Neural cell (in vitro differentiated cells): ENCODE measurements around the gene CTNNBL1. TPM values are rescaled to one million over a fixed set of nuclear protein-coding genes. Genes with fewer than 3 reads are reported as not detected.

Source experiments
- H2AFZ ChIP-seq: fragments of 200-600, 300-800 bp; sonication (generic), shearing (Covaris generic); 2 replicates; pipeline ENCODE4 v1.6.0; 2014; ENCODE audit warnings: low read depth, mild to moderate bottlenecking, antibody characterized with exemption, low read length, moderate library complexity
- H3F3A ChIP-seq: fragments of 200-600 bp; shearing (Covaris generic); 2 replicates; pipeline ENCODE4 v1.6.1; 2016; ENCODE audit warnings: mild to moderate bottlenecking, moderate library complexity, mixed read lengths, antibody characterized with exemption, low read length; ENCODE audit not compliant: insufficient read depth, poor library complexity, severe bottlenecking
- H3K27ac ChIP-seq: fragments of 200-600, 300-800 bp; sonication (generic), shearing (Covaris generic); 2 replicates; pipeline ENCODE4 v1.5.1; 2014; ENCODE audit warnings: mild to moderate bottlenecking, low read length, moderate library complexity
- H3K27me3 ChIP-seq: fragments of 300-800, 200-600 bp; sonication (generic), shearing (Covaris generic); 2 replicates; pipeline ENCODE4 v1.6.0; 2014; ENCODE audit warnings: mild to moderate bottlenecking, low read depth, low read length, moderate library complexity; ENCODE audit not compliant: insufficient read depth
- H3K36me3 ChIP-seq: fragments of 300-800, 200-600 bp; sonication (generic), shearing (Covaris generic); 2 replicates; pipeline ENCODE4 v1.5.1; 2014; ENCODE audit warnings: mild to moderate bottlenecking, antibody characterized with exemption, low read length, moderate library complexity; ENCODE audit not compliant: insufficient read depth
- H3K4me2 ChIP-seq: fragments of 300-800, 200-600 bp; sonication (generic), shearing (Covaris generic); 2 replicates; pipeline ENCODE4 v1.6.0; 2014; ENCODE audit warnings: mild to moderate bottlenecking, low read length
- H3K4me3 ChIP-seq: fragments of 300-800, 200-600 bp; sonication (generic), shearing (Covaris generic); 2 replicates; pipeline ENCODE4 v1.5.1; 2014; ENCODE audit warnings: mild to moderate bottlenecking, low read length, moderate library complexity
- H3K79me2 ChIP-seq: fragments of 200-600 bp; shearing (Covaris generic); replicated peaks from 2 replicates; pipeline ENCODE4 v1.6.0; 2014; ENCODE audit warnings: mild to moderate bottlenecking, low read length, moderate library complexity; ENCODE audit not compliant: insufficient read depth
- H3K9ac ChIP-seq: fragments of 300-800, 200-600 bp; sonication (generic), shearing (Covaris generic); 2 replicates; pipeline ENCODE4 v1.6.1; 2016; ENCODE audit warnings: mild to moderate bottlenecking, low read length, mixed read lengths
- H3K9me2 ChIP-seq: fragments of 200-600 bp; shearing (Covaris generic); 2 replicates; pipeline ENCODE4 v1.6.1; 2016; ENCODE audit warnings: mild to moderate bottlenecking, low read length, mixed read lengths; ENCODE audit not compliant: insufficient read depth
- H3K9me3 ChIP-seq: fragments of 200-600, 300-800 bp; sonication (generic), shearing (Covaris generic); 2 replicates; pipeline ENCODE4 v1.6.1; 2016; ENCODE audit warnings: mild to moderate bottlenecking, mixed run types, low read length, moderate library complexity, mixed read lengths
- H4K20me1 ChIP-seq: fragments of 200-600 bp; shearing (Covaris generic); 2 replicates; pipeline ENCODE4 v1.6.1; 2016; ENCODE audit warnings: mild to moderate bottlenecking, mixed run types; ENCODE audit not compliant: insufficient read depth
- CTCF ChIP-seq: fragments of 450-650 bp; IDR thresholded peaks from 2 replicates; pipeline ENCODE4 v1.5.1; 2014; ENCODE audit warnings: antibody characterized with exemption, mild to moderate bottlenecking, moderate library complexity; ENCODE audit not compliant: poor library complexity, severe bottlenecking
- EP300 ChIP-seq: fragments of 450-650 bp; conservative IDR thresholded peaks from 2 replicates; pipeline ENCODE4 v1.6.1; 2014; ENCODE audit warnings: antibody characterized with exemption, mild to moderate bottlenecking, moderate library complexity; ENCODE audit not compliant: poor library complexity, severe bottlenecking
- EZH2 ChIP-seq: fragments of 200-600, 300-800 bp; shearing (Covaris generic), sonication (generic); IDR thresholded peaks from 2 replicates; pipeline ENCODE4 v1.6.1; 2014; ENCODE audit warnings: antibody characterized with exemption, low read length, borderline replicate concordance, mild to moderate bottlenecking; ENCODE audit not compliant: insufficient read depth, poor library complexity, severe bottlenecking
- MXI1 ChIP-seq: fragments of 450-650 bp; conservative IDR thresholded peaks from 2 replicates; pipeline ENCODE4 v1.6.1; 2014; ENCODE audit warnings: antibody characterized with exemption, mild to moderate bottlenecking; ENCODE audit not compliant: poor library complexity, severe bottlenecking
- POLR2AphosphoS5 ChIP-seq: IDR thresholded peaks from 2 replicates; pipeline ENCODE4 v1.6.1; 2012
- RAD21 ChIP-seq: fragments of 450-650 bp; conservative IDR thresholded peaks from 2 replicates; pipeline ENCODE4 v1.6.1; 2014; ENCODE audit warnings: antibody characterized with exemption, mild to moderate bottlenecking, moderate library complexity
- REST ChIP-seq: IDR thresholded peaks from 2 replicates; pipeline ENCODE4 v1.6.1; 2012; ENCODE audit warnings: borderline replicate concordance
- SMC3 ChIP-seq: fragments of 450-650 bp; conservative IDR thresholded peaks from 2 replicates; pipeline ENCODE4 v1.6.1; 2014; ENCODE audit warnings: antibody characterized with exemption, mild to moderate bottlenecking, moderate library complexity; ENCODE audit not compliant: poor library complexity
- TAF1 ChIP-seq: IDR thresholded peaks from 2 replicates; pipeline ENCODE4 v1.6.1; 2012; ENCODE audit warnings: low read depth
- polyA plus RNA-seq: library from polyadenylated mRNA; depleted of rRNA; stranded (reverse); fragments of >200 nt; gene quantifications from 2 replicates; pipeline ENCODE4 v1.2.3, GENCODE V29; 2014

CTNNBL1 gene
- polyA plus RNA-seq, 1 donor from 2014 or later: 32.6 TPM

GRCh38 chr20:37651932-37652331 is 41.9 kb upstream of the CTNNBL1 start:
- Histone ChIP-seq H3K79me2 (no peaks in the 10 kb centered on the region), H2AFZ (no peak overlapping the region), H3K4me3 (no peak overlapping the region), H3K27ac (no peak overlapping the region), H3K27me3 (no peaks in the 10 kb centered on the region), H3K36me3 (no peaks in the 10 kb centered on the region), H3F3A (no peaks in the 10 kb centered on the region), H3K4me2 (no peak overlapping the region), H3K9me3 (no peaks in the 10 kb centered on the region), H3K9me2 (no peaks in the 10 kb centered on the region), H4K20me1 (no peaks in the 10 kb centered on the region), H3K9ac (no peak overlapping the region)
- TF ChIP-seq EZH2 (no peak), RAD21 (peak; percentile 39), MXI1 (no peak), TAF1 (no peak), POLR2AphosphoS5 (no peak), REST (no peak), EP300 (no peak), CTCF (peak; percentile 21)

GRCh38 chr20:37656945-37657344 is 36.9 kb upstream of the CTNNBL1 start:
- H2AFZ ChIP-seq: no peak overlapping the region
- no peaks in the 10 kb centered on the region for H3K9me2 ChIP-seq
- H3K4me2 ChIP-seq: no peak overlapping the region
- no peak overlapping the region for H3K9ac ChIP-seq
- H3K27me3 ChIP-seq: no peaks in the 10 kb centered on the region
- H3K36me3 ChIP-seq: no peaks in the 10 kb centered on the region
- no peaks in the 10 kb centered on the region for H3F3A ChIP-seq
- H4K20me1 ChIP-seq: no peaks in the 10 kb centered on the region
- no peak overlapping the region for H3K4me3 ChIP-seq
- TF ChIP-seq TAF1: no peak
- no peak for TF ChIP-seq SMC3
- no peak for TF ChIP-seq CTCF
- TF ChIP-seq POLR2AphosphoS5: no peak
- TF ChIP-seq MXI1: no peak
- TF ChIP-seq REST: no peak
- TF ChIP-seq EZH2: no peak
- no peak for TF ChIP-seq EP300
- no peak for TF ChIP-seq RAD21
- H3K9me3 ChIP-seq: no peaks in the 10 kb centered on the region
- H3K27ac ChIP-seq: no peak overlapping the region
- H3K79me2 ChIP-seq: no peaks in the 10 kb centered on the region
